H9 (cell line): ENCODE measurements around the gene SRXN1. TPM values are rescaled to one million over a fixed set of nuclear protein-coding genes. Genes with fewer than 3 reads are reported as not detected.

Source experiments
- DNase-seq: peaks from one replicate; pipeline ENCODE4 v3.0.0-alpha.2; 2017
- H2AFZ ChIP-seq: one replicate; pipeline ENCODE4 v1.6.1; 2013; ENCODE audit warnings: mild to moderate bottlenecking, low read length, control low read depth, moderate library complexity
- H2AK5ac ChIP-seq: 2 replicates; pipeline ENCODE4 v1.6.1; 2013; ENCODE audit warnings: low read length, control low read depth, mixed read lengths; ENCODE audit not compliant: insufficient read length
- H2BK120ac ChIP-seq: one replicate; pipeline ENCODE4 v1.6.1; 2013; ENCODE audit warnings: low read depth, mild to moderate bottlenecking, low read length, control low read depth, inconsistent platforms; ENCODE audit not compliant: poor library complexity, severe bottlenecking
- H2BK12ac ChIP-seq: 2 replicates; pipeline ENCODE4 v1.6.1; 2013; ENCODE audit warnings: low read length, control low read depth, mixed read lengths, low read depth; ENCODE audit not compliant: insufficient read length
- H2BK15ac ChIP-seq: 2 replicates; pipeline ENCODE4 v1.6.1; 2013; ENCODE audit warnings: low read depth, low read length, control low read depth
- H2BK20ac ChIP-seq: one replicate; pipeline ENCODE4 v1.6.1; 2013; ENCODE audit warnings: low read depth, mild to moderate bottlenecking, low read length, control low read depth, inconsistent platforms; ENCODE audit not compliant: poor library complexity, severe bottlenecking
- H2BK5ac ChIP-seq: 2 replicates; pipeline ENCODE4 v1.6.1; 2013; ENCODE audit warnings: low read length, control low read depth, mixed read lengths; ENCODE audit not compliant: insufficient read length
- H3K14ac ChIP-seq: 2 replicates; pipeline ENCODE4 v1.6.1; 2013; ENCODE audit warnings: low read length, control low read depth; ENCODE audit not compliant: insufficient read depth
- H3K18ac ChIP-seq: 2 replicates; pipeline ENCODE4 v1.6.1; 2013; ENCODE audit warnings: low read depth, mild to moderate bottlenecking, mixed read lengths, low read length, control low read depth; ENCODE audit not compliant: insufficient read length
- H3K23ac ChIP-seq: 2 replicates; pipeline ENCODE4 v1.6.1; 2013; ENCODE audit warnings: low read length, control low read depth, mixed read lengths, low read depth; ENCODE audit not compliant: insufficient read length
- H3K23me2 ChIP-seq: 2 replicates; pipeline ENCODE4 v1.6.1; 2013; ENCODE audit warnings: low read depth, mild to moderate bottlenecking, mixed read lengths, low read length, control low read depth; ENCODE audit not compliant: insufficient read length, poor library complexity, severe bottlenecking
- H3K27ac ChIP-seq: 2 replicates; pipeline ENCODE4 v1.5.1; 2013; ENCODE audit warnings: low read length, control low read depth, mixed read lengths, low read depth; ENCODE audit not compliant: insufficient read length
- H3K27me3 ChIP-seq: 2 replicates; pipeline ENCODE4 v1.6.1; 2013; ENCODE audit warnings: low read length, control low read depth, inconsistent platforms; ENCODE audit not compliant: insufficient read depth
- H3K4ac ChIP-seq: 2 replicates; pipeline ENCODE4 v1.6.1; 2013; ENCODE audit warnings: low read depth, mild to moderate bottlenecking, control low read depth, inconsistent platforms, low read length, moderate library complexity
- H3K4me1 ChIP-seq: 2 replicates; pipeline ENCODE4 v1.6.1; 2013; ENCODE audit warnings: low read length, control low read depth, inconsistent platforms; ENCODE audit not compliant: insufficient read depth
- H3K4me2 ChIP-seq: 2 replicates; pipeline ENCODE4 v1.6.1; 2013; ENCODE audit warnings: low read length, control low read depth, mixed read lengths; ENCODE audit not compliant: insufficient read length, insufficient read depth
- H3K56ac ChIP-seq: 2 replicates; pipeline ENCODE4 v1.6.1; 2013; ENCODE audit warnings: low read depth, mild to moderate bottlenecking, mixed read lengths, low read length, control low read depth; ENCODE audit not compliant: insufficient read length
- H3K79me1 ChIP-seq: 2 replicates; pipeline ENCODE4 v1.6.1; 2013; ENCODE audit warnings: low read depth, mild to moderate bottlenecking, moderate library complexity, low read length, control low read depth, inconsistent platforms; ENCODE audit not compliant: insufficient read depth, poor library complexity, severe bottlenecking
- H3K79me2 ChIP-seq: 2 replicates; pipeline ENCODE4 v1.6.1; 2013; ENCODE audit warnings: low read length, control low read depth, inconsistent platforms; ENCODE audit not compliant: insufficient read depth
- H3K9ac ChIP-seq: 2 replicates; pipeline ENCODE4 v1.6.1; 2013; ENCODE audit warnings: low read length, control low read depth, mixed read lengths; ENCODE audit not compliant: insufficient read length; ENCODE audit errors: extremely low read depth
- H3K9me3 ChIP-seq: one replicate; pipeline ENCODE4 v1.6.1; 2013; ENCODE audit warnings: low read depth, low read length, inconsistent platforms; ENCODE audit not compliant: control insufficient read depth
- H3T11ph ChIP-seq: one replicate; pipeline ENCODE4 v1.6.1; 2013; ENCODE audit warnings: mild to moderate bottlenecking, low read length, control low read depth, inconsistent platforms
- H4K20me1 ChIP-seq: one replicate; pipeline ENCODE4 v1.6.1; 2013; ENCODE audit not compliant: control insufficient read depth, insufficient read length, insufficient read depth
- H4K5ac ChIP-seq: 2 replicates; pipeline ENCODE4 v1.6.1; 2013; ENCODE audit warnings: low read depth, mild to moderate bottlenecking, mixed read lengths, low read length, control low read depth; ENCODE audit not compliant: insufficient read length
- H4K8ac ChIP-seq: replicated peaks from 2 replicates; pipeline ENCODE4 v1.6.1; 2013; ENCODE audit warnings: low read length, control low read depth, mixed read lengths, low read depth; ENCODE audit not compliant: insufficient read length
- H4K91ac ChIP-seq: 2 replicates; pipeline ENCODE4 v1.6.1; 2013; ENCODE audit warnings: low read depth, mild to moderate bottlenecking, moderate library complexity, mixed read lengths, low read length, control low read depth; ENCODE audit not compliant: insufficient read length
- H3K27ac Mint-ChIP-seq, 3 experiments: 2 replicates in 2 of 3; 3 replicates in 1 of 3; pipeline ENCODE4 v1.8.0; 2020 to 2021; ENCODE audit warnings: mixed read lengths in 3 of 3, mild to moderate bottlenecking in 1 of 3, moderate library complexity in 1 of 3
- H3K27me3 Mint-ChIP-seq: 2 replicates; pipeline ENCODE4 v1.8.0; 2021; ENCODE audit warnings: low read depth, mild to moderate bottlenecking, moderate library complexity, mixed read lengths
- H3K36me3 Mint-ChIP-seq, 3 experiments: 2 replicates in 2 of 3; 3 replicates in 1 of 3; pipeline ENCODE4 v1.8.0; 2020 to 2021; ENCODE audit warnings: low read depth in 3 of 3, mixed read lengths in 3 of 3; ENCODE audit not compliant: insufficient read depth in 1 of 3
- H3K4me1 Mint-ChIP-seq, 2 experiments: 2 replicates each; pipeline ENCODE4 v1.8.0; 2020; ENCODE audit warnings: mixed read lengths in 2 of 2
- H3K4me3 Mint-ChIP-seq, 2 experiments: 2 replicates in 1 of 2; 3 replicates in 1 of 2; pipeline ENCODE4 v1.8.0; 2020 to 2021; ENCODE audit warnings: mild to moderate bottlenecking in 2 of 2, mixed read lengths in 2 of 2, moderate library complexity in 1 of 2
- H3K9me3 Mint-ChIP-seq, 2 experiments: 2 replicates in 1 of 2; 3 replicates in 1 of 2; pipeline ENCODE4 v1.8.0; 2020; ENCODE audit warnings: mild to moderate bottlenecking in 2 of 2, mixed read lengths in 2 of 2, moderate library complexity in 1 of 2
- CTCF ChIP-seq: fragments of 200-600 bp; sonication (generic); conservative IDR thresholded peaks from 3 replicates; pipeline ENCODE4 v1.8.0; 2021; ENCODE audit warnings: antibody characterized with exemption, mild to moderate bottlenecking
- WGBS: extraction: QIAGEN DNeasy Blood & Tissue Kit; methylation state at CpG from one replicate; pipeline ENCODE4 v1.1.7; 2013; ENCODE audit warnings: missing lambda C conversion rate, low lambda C conversion rate, mixed read lengths; ENCODE audit not compliant: insufficient read length; ENCODE audit errors: extremely low coverage; 5-methylcytosine and 5-hydroxymethylcytosine counted together
- total RNA-seq: library from RNA; stranded (reverse); gene quantifications from 2 replicates; pipeline ENCODE4 v1.2.1, GENCODE V29; 2021

The SRXN1 gene
- total RNA-seq, 1 experiment from 2014 or later = 25.7 TPM

- TF ChIP-seq CTCF = no peak
Observed at GRCh38 chr20:650281-650680, 2.7 kb downstream of the SRXN1 start.

More at GRCh38 chr20:650281-650680, 2.7 kb downstream of the SRXN1 start:
- no peak for DNase-seq
- WGBS = no CpG with 5 or more reads among the region's 5 CpGs
- H2BK5ac ChIP-seq = no peak overlapping the region
- no peak overlapping the region for H4K5ac ChIP-seq
- no peak overlapping the region for H3K14ac ChIP-seq
- H2BK15ac ChIP-seq = no peak overlapping the region
- no peak overlapping the region for H3K56ac ChIP-seq
- peaks cover 9% of the 10 kb centered on the region; the same call in 1 of the 2 replicates for H3K27me3 Mint-ChIP-seq
- H4K8ac ChIP-seq = no peak overlapping the region
- H3K4me1 Mint-ChIP-seq = peaks cover 29 to 32% of the 10 kb centered on the region in 2 experiments
- H3K23me2 ChIP-seq = peaks cover 4% of the 10 kb centered on the region
- no peaks in the 10 kb centered on the region for H3K9me3 ChIP-seq
- H3K4me2 ChIP-seq = no peak overlapping the region
- H4K91ac ChIP-seq = no peak overlapping the region
- H2BK12ac ChIP-seq = no peak overlapping the region
- H3K23ac ChIP-seq = no peak overlapping the region
- H3T11ph ChIP-seq = no peak overlapping the region
- no peaks in the 10 kb centered on the region for H3K27me3 ChIP-seq
- no peak overlapping the region for H3K9ac ChIP-seq
- peaks cover 25 to 40% (median 37%) of the 10 kb centered on the region in 3 experiments for H3K36me3 Mint-ChIP-seq
- H3K4me1 ChIP-seq = no peaks in the 10 kb centered on the region; the same call in 1 of the 2 replicates
- no peaks in the 10 kb centered on the region for H3K9me3 Mint-ChIP-seq
- H2AFZ ChIP-seq = no peak overlapping the region
- no peak overlapping the region for H2BK120ac ChIP-seq
- H3K4ac ChIP-seq = no peak overlapping the region
- no peaks in the 10 kb centered on the region for H4K20me1 ChIP-seq
- H3K79me1 ChIP-seq = no peaks in the 10 kb centered on the region
- H2AK5ac ChIP-seq = no peak overlapping the region
- no peaks in the 10 kb centered on the region; the same call in 1 of the 2 replicates for H3K79me2 ChIP-seq
- no peak overlapping the region for H3K27ac Mint-ChIP-seq
- H3K4me3 Mint-ChIP-seq = no peak overlapping the region
- H3K18ac ChIP-seq = no peak overlapping the region
- H3K27ac ChIP-seq = no peak overlapping the region
- no peak overlapping the region for H2BK20ac ChIP-seq
